Measurements from ENCODE around the gene SLC4A2.

The SLC4A2 gene

GRCh38 chr7:151125846-151126481 is 66.6 kb downstream of the SLC4A2 start:
- peak overlapping the region; percentile 54 for H3K4me3 ChIP-seq (ENCODE audit: low read depth, low read length)
